ENCODE results near the gene FRS3. TPM values are rescaled to one million over a fixed set of nuclear protein-coding genes. Genes with fewer than 3 reads are reported as not detected.

Gene FRS3
- total and polyA plus RNA-seq, 2 of the 13 experiments (the other 11 are each of a cell fraction or from before 2014, with no cell fraction given) = 3.0 to 7.4 TPM

DNA sequence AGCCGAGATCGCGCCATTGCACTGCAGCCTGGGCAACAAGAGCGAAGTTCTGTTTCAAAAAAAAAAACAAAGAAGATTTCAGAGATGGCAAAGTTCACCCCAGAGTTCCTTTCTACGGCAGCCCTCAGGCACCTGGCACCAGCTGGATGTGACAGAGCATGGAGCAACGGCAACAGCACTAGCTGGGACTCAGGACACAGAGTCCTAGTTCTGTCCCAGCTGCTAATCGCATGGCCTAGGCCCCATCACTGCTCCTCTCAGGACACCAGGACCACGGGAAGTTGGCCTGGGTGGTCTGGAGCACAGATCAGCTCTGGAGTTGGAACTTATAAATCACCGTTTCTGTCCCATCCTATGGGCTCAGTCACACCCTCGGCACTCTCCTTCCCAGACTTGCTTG lies 33.6 kb downstream of the FRS3 start:
- BruUV-seq (replicated peaks) = no TSS peak
- POLR2A ChIA-PET = interaction anchor here (0.7 to 7.2 kb wide), 5 partner anchors 11 to 391 kb away, joined by 3 to 120 read pairs (median 5); partner anchors contain the start of genes TFEB and TOMM6
- no peak for FAIRE-seq
- TF ChIP-seq NFKBIZ (CRISPR knock-in tag; IDR thresholded peaks at IDR 0.05) (no peak), ZMYM4 (CRISPR knock-in tag; IDR thresholded peaks at IDR 0.05) (0 out of 2 replicates have a peak, but pooled peaks have one; percentile 8), EEA1 (CRISPR knock-in tag; IDR thresholded peaks at IDR 0.05; ENCODE audit: borderline replicate concordance) (0 out of 2 replicates have a peak, but pooled peaks have one; percentile 37), FOSL2 (CRISPR knock-in tag; IDR thresholded peaks at IDR 0.05) (0 out of 2 replicates have a peak, but pooled peaks have one; percentile 1), ZFP90 (CRISPR knock-in tag; IDR thresholded peaks at IDR 0.05; ENCODE audit: borderline replicate concordance) (no peak), BRCA1 (CRISPR knock-in tag; IDR thresholded peaks at IDR 0.05) (no peak), ZFX (CRISPR knock-in tag; IDR thresholded peaks at IDR 0.05; ENCODE audit: low read depth) (0 out of 2 replicates have a peak, but pooled peaks have one; percentile 38), AGO2 (optimal IDR thresholded peaks at IDR 0.05; ENCODE audit: low read depth, low read length) (peak; percentile 69), SALL1 (CRISPR knock-in tag; IDR thresholded peaks at IDR 0.05) (peak; percentile 39), NRL (CRISPR knock-in tag; IDR thresholded peaks at IDR 0.05; ENCODE audit: borderline replicate concordance) (0 out of 2 replicates have a peak, but pooled peaks have one; percentile 25), ZNF335 (CRISPR knock-in tag; IDR thresholded peaks at IDR 0.05) (no peak), HDAC2 (CRISPR knock-in tag; IDR thresholded peaks at IDR 0.05) (0 out of 2 replicates have a peak, but pooled peaks have one; percentile 18), TAF1 (CRISPR knock-in tag; IDR thresholded peaks at IDR 0.05) (peak; percentile 14; the same call in 1 of the 2 replicates), ZBTB38 (CRISPR knock-in tag; IDR thresholded peaks at IDR 0.05) (peak; percentile 97)
- TF ChIP-seq, protein P1, sequence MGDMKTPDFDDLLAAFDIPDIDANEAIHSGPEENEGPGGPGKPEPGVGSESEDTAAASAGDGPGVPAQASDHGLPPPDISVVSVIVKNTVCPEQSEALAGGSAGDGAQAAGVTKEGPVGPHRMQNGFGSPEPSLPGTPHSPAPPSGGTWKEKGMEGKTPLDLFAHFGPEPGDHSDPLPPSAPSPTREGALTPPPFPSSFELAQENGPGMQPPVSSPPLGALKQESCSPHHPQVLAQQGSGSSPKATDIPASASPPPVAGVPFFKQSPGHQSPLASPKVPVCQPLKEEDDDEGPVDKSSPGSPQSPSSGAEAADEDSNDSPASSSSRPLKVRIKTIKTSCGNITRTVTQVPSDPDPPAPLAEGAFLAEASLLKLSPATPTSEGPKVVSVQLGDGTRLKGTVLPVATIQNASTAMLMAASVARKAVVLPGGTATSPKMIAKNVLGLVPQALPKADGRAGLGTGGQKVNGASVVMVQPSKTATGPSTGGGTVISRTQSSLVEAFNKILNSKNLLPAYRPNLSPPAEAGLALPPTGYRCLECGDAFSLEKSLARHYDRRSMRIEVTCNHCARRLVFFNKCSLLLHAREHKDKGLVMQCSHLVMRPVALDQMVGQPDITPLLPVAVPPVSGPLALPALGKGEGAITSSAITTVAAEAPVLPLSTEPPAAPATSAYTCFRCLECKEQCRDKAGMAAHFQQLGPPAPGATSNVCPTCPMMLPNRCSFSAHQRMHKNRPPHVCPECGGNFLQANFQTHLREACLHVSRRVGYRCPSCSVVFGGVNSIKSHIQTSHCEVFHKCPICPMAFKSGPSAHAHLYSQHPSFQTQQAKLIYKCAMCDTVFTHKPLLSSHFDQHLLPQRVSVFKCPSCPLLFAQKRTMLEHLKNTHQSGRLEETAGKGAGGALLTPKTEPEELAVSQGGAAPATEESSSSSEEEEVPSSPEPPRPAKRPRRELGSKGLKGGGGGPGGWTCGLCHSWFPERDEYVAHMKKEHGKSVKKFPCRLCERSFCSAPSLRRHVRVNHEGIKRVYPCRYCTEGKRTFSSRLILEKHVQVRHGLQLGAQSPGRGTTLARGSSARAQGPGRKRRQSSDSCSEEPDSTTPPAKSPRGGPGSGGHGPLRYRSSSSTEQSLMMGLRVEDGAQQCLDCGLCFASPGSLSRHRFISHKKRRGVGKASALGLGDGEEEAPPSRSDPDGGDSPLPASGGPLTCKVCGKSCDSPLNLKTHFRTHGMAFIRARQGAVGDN (CRISPR knock-in tag; IDR thresholded peaks at IDR 0.05) = peak; percentile 48; the same call in 1 of the 2 replicates
- TF ChIP-seq, protein P2, sequence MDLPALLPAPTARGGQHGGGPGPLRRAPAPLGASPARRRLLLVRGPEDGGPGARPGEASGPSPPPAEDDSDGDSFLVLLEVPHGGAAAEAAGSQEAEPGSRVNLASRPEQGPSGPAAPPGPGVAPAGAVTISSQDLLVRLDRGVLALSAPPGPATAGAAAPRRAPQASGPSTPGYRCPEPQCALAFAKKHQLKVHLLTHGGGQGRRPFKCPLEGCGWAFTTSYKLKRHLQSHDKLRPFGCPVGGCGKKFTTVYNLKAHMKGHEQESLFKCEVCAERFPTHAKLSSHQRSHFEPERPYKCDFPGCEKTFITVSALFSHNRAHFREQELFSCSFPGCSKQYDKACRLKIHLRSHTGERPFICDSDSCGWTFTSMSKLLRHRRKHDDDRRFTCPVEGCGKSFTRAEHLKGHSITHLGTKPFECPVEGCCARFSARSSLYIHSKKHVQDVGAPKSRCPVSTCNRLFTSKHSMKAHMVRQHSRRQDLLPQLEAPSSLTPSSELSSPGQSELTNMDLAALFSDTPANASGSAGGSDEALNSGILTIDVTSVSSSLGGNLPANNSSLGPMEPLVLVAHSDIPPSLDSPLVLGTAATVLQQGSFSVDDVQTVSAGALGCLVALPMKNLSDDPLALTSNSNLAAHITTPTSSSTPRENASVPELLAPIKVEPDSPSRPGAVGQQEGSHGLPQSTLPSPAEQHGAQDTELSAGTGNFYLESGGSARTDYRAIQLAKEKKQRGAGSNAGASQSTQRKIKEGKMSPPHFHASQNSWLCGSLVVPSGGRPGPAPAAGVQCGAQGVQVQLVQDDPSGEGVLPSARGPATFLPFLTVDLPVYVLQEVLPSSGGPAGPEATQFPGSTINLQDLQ (CRISPR knock-in tag; IDR thresholded peaks at IDR 0.05) = no peak
- TF ChIP-seq, protein P3, sequence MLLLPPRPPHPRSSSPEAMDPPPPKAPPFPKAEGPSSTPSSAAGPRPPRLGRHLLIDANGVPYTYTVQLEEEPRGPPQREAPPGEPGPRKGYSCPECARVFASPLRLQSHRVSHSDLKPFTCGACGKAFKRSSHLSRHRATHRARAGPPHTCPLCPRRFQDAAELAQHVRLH (CRISPR knock-in tag; IDR thresholded peaks at IDR 0.05; ENCODE audit: borderline replicate concordance, low read depth) = 0 out of 2 replicates have a peak, but pooled peaks have one; percentile 11

More for the DNA sequence above, 33.6 kb downstream of the FRS3 start:
- ATAC-seq = no peak
- CTCF ChIA-PET (ENCODE audit: low intra/inter-chr PET ratio, low total read pairs) = no interaction called here
- peak overlapping the region; percentile 88 for H3K4me2 ChIP-seq (ENCODE audit: low read depth, low read length)
- no peak overlapping the region for H2AFZ ChIP-seq (ENCODE audit: low read length)
- no peaks in the 10 kb centered on the region for H3K9me3 ChIP-seq (ENCODE audit: low read length)
- no peaks in the 10 kb centered on the region for H4K20me1 ChIP-seq (ENCODE audit: insufficient read depth, low read length)
- intact Hi-C loops (cut with micrococcal nuclease; ENCODE audit: unreplicated experiment) (no loop called here), in situ Hi-C loops (cut with HindIII; ENCODE audit: extremely low pct_ligation_motif_present, low pct_unique_long_range_greater_than_20kb) (no loop called here)
- H3K79me2 ChIP-seq (ENCODE audit: insufficient read depth, low read length) = no peaks in the 10 kb centered on the region
- no peaks in the 10 kb centered on the region for H3K27me3 ChIP-seq (ENCODE audit: control insufficient read depth in 1 of 2, insufficient read depth in 2 of 2, low read length in 2 of 2)
- peaks cover 86% of the 10 kb centered on the region for H3K4me1 ChIP-seq (ENCODE audit: insufficient read depth, low read length)
- 85% methylated on average over 10 of the region's 10 CpGs for WGBS (ENCODE audit: low lambda C conversion rate)
- no peak for DNase-seq (ENCODE audit: low spot score)
- peak overlapping the region in 1 of 3 experiments; percentile 24; a peak in 1 of 6 replicates for H3K4me3 ChIP-seq (replicated peaks in 1 of 3; ENCODE audit: insufficient read depth in 1 of 3, low read depth in 2 of 3, low read length in 3 of 3)
- peak overlapping the region; percentile 91 for H3K27ac ChIP-seq (ENCODE audit: extremely low read length, insufficient read depth, low read length)
- no peaks in the 10 kb centered on the region for H3K36me3 ChIP-seq (replicated peaks in 1 of 2; ENCODE audit: control insufficient read depth in 1 of 2, insufficient read depth in 2 of 2, low read length in 2 of 2)
- peak overlapping the region; percentile 74 for H3K9ac ChIP-seq (ENCODE audit: insufficient read depth, low read depth, low read length)
